Tibial nerve (tissue), 4 donors: Measurements from ENCODE around the gene FAM219A.

Experiments
- EP300 ChIP-seq, 2 donors: sonication (generic); formaldehyde crosslinking; IDR thresholded peaks; one replicate each; pipeline ENCODE4 v1.6.1; 2017; ENCODE audit warnings: antibody characterized with exemption in 2 of 2, mild to moderate bottlenecking in 1 of 2
- POLR2A ChIP-seq, 2 donors: fragments of 450-650 bp; IDR thresholded peaks; one replicate each; pipeline ENCODE4 v1.6.1; 2017; ENCODE audit warnings: antibody characterized with exemption in 2 of 2, mild to moderate bottlenecking in 2 of 2, moderate library complexity in 2 of 2
- TF ChIP-seq, protein P1 (sequence below), 5 experiments: fragments of 200-600 bp in 3 of 5; fragments of 450-650 bp in 2 of 5; sonication (generic) in 3 of 5; IDR thresholded peaks; one replicate each; pipeline ENCODE4 v1.5.1; 2016 to 2019; ENCODE audit warnings: antibody characterized with exemption in 5 of 5, mild to moderate bottlenecking in 3 of 5, moderate library complexity in 2 of 5

DNA sequence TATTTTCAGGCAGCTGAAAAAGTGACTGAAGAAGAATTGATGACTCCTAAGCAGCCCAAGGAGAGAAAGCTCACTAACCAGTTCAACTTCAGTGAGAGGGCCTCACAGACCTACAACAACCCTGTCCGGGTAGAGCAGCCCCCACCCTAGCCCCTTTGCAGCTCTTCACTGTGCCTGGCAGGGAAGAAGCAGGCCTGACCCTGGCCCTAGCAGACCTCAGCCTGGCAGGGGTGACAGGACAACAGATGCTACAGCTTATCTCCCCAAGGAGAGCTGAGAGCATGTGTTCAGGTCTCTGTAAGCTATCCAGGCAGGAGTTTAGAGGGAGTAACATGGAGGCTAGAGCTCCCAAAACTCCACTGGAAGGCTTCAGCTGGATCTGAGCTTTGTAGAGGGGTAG, 32.0 kb upstream of the FAM219A start:
- TF ChIP-seq, protein P1, sequence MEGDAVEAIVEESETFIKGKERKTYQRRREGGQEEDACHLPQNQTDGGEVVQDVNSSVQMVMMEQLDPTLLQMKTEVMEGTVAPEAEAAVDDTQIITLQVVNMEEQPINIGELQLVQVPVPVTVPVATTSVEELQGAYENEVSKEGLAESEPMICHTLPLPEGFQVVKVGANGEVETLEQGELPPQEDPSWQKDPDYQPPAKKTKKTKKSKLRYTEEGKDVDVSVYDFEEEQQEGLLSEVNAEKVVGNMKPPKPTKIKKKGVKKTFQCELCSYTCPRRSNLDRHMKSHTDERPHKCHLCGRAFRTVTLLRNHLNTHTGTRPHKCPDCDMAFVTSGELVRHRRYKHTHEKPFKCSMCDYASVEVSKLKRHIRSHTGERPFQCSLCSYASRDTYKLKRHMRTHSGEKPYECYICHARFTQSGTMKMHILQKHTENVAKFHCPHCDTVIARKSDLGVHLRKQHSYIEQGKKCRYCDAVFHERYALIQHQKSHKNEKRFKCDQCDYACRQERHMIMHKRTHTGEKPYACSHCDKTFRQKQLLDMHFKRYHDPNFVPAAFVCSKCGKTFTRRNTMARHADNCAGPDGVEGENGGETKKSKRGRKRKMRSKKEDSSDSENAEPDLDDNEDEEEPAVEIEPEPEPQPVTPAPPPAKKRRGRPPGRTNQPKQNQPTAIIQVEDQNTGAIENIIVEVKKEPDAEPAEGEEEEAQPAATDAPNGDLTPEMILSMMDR (IDR thresholded peaks at IDR 0.05): no peak
- TF ChIP-seq POLR2A (IDR thresholded peaks at IDR 0.05) (no peak), EP300 (IDR thresholded peaks at IDR 0.05) (no peak)
